ENCODE results near the gene AMH.

GRCh38 chr19:2217591-2217990 is 31.5 kb upstream of the AMH start:
- TF ChIP-seq CTCF (IDR thresholded peaks at IDR 0.05) (no peak), EP300 (IDR thresholded peaks at IDR 0.05) (no peak)

Data from ovary (tissue), 3 donors.